OCI-LY7 (cell line): ENCODE measurements around the gene PRRG4. TPM values are rescaled to one million over a fixed set of nuclear protein-coding genes. Genes with fewer than 3 reads are reported as not detected.

Source experiments
- BruUV-seq: library from RNA; stranded (reverse); fragments of 400-500 nt; replicated peaks from 2 replicates; lab custom pipeline; 2021; lab: Mats Ljungman, UMichigan
- CTCF ChIA-PET: fragments of 300-600 bp; sonication (Branson Sonifier 250); formaldehyde crosslinking; loops from one replicate; lab custom pipeline; 2022; ENCODE audit warnings: antibody characterized with exemption; ENCODE audit not compliant: unreplicated experiment; lab: Charles Lee
- POLR2A ChIA-PET: fragments of 300-600 bp; sonication (Branson Sonifier 250); formaldehyde crosslinking; loops from one replicate; lab custom pipeline; 2022; ENCODE audit warnings: antibody characterized with exemption; lab: Charles Lee
- DNase-seq: peaks from one replicate; pipeline ENCODE4 v3.0.0-alpha.2; 2015; ENCODE audit warnings: low spot score
- H2AFZ ChIP-seq: fragments of 200-600 bp; sonication (generic), shearing (Covaris generic); 2 replicates; pipeline ENCODE4 v1.6.1; 2014; ENCODE audit warnings: mild to moderate bottlenecking, antibody characterized with exemption, low read length, moderate library complexity
- H3K27ac ChIP-seq: fragments of 200-600 bp; sonication (generic); 2 replicates; pipeline ENCODE4 v1.5.1; 2014; ENCODE audit warnings: mixed run types, low read depth, mild to moderate bottlenecking, moderate library complexity, low read length, inconsistent platforms; ENCODE audit not compliant: poor library complexity, severe bottlenecking
- H3K36me3 ChIP-seq: fragments of 200-600 bp; sonication (generic); 2 replicates; pipeline ENCODE4 v1.6.1; 2014; ENCODE audit warnings: mild to moderate bottlenecking, antibody characterized with exemption, low read length, moderate library complexity, mixed read lengths; ENCODE audit not compliant: insufficient read depth
- H3K4me1 ChIP-seq: fragments of 200-600 bp; sonication (generic); 2 replicates; pipeline ENCODE4 v1.5.1; 2014; ENCODE audit warnings: mild to moderate bottlenecking, low read length; ENCODE audit not compliant: insufficient read depth, poor library complexity, severe bottlenecking
- H3K4me2 ChIP-seq: fragments of 200-600 bp; sonication (generic); 2 replicates; pipeline ENCODE4 v1.6.1; 2014; ENCODE audit warnings: mild to moderate bottlenecking, low read length
- H3K4me3 ChIP-seq: fragments of 200-600 bp; sonication (generic); 2 replicates; pipeline ENCODE4 v1.5.1; 2014; ENCODE audit warnings: mild to moderate bottlenecking, low read depth, low read length; ENCODE audit not compliant: poor library complexity, severe bottlenecking
- H3K79me2 ChIP-seq: fragments of 200-600 bp; sonication (generic); 2 replicates; pipeline ENCODE4 v1.6.1; 2016; ENCODE audit warnings: low read depth, mild to moderate bottlenecking, low read length, moderate library complexity, mixed read lengths; ENCODE audit not compliant: insufficient read depth
- H3K9me2 ChIP-seq: fragments of 200-600 bp; sonication (generic); 2 replicates; pipeline ENCODE4 v1.6.1; 2016; ENCODE audit warnings: mild to moderate bottlenecking, low read length, mixed read lengths; ENCODE audit not compliant: insufficient read depth
- H3K9me3 ChIP-seq: fragments of 200-600 bp; sonication (generic); 2 replicates; pipeline ENCODE4 v1.6.1; 2014; ENCODE audit warnings: mild to moderate bottlenecking, mixed run types, low read length, mixed read lengths
- H4K20me1 ChIP-seq: fragments of 200-600 bp; sonication (generic); 2 replicates; pipeline ENCODE4 v1.6.1; 2014; ENCODE audit warnings: mild to moderate bottlenecking, antibody characterized with exemption, low read length, moderate library complexity, mixed read lengths; ENCODE audit not compliant: insufficient read depth
- EZH2phosphoT487 ChIP-seq: fragments of 200-600 bp; sonication (generic); IDR thresholded peaks from 2 replicates; pipeline ENCODE4 v1.6.1; 2018; ENCODE audit warnings: low read depth, borderline replicate concordance, mild to moderate bottlenecking, mixed run types, antibody characterized with exemption, low read length, moderate library complexity, mixed read lengths
- intact Hi-C: fragments of 100-400 bp; cut with micrococcal nuclease; formaldehyde crosslinking; loops from one replicate; pipeline ENCODE4 v1.10.0; 2022; ENCODE audit not compliant: unreplicated experiment
- total RNA-seq, 2 experiments: library from RNA; depleted of rRNA in 1 of 2; stranded (reverse); fragments of >200 nt in 1 of 2; shearing (Covaris generic) in 1 of 2; gene quantifications; 2 replicates each; pipeline ENCODE4 v1.2.3, GENCODE V29; 2014 to 2022
- TF ChIP-seq, protein P1 (sequence below): fragments of 200-600 bp; sonication (generic); conservative IDR thresholded peaks from 2 replicates; pipeline ENCODE4 v1.5.1; 2014; ENCODE audit warnings: mild to moderate bottlenecking, antibody characterized with exemption, low read length, moderate library complexity, mixed read lengths

Gene PRRG4
- total RNA-seq, 2 experiments from 2014 or later: not detected

DNA sequence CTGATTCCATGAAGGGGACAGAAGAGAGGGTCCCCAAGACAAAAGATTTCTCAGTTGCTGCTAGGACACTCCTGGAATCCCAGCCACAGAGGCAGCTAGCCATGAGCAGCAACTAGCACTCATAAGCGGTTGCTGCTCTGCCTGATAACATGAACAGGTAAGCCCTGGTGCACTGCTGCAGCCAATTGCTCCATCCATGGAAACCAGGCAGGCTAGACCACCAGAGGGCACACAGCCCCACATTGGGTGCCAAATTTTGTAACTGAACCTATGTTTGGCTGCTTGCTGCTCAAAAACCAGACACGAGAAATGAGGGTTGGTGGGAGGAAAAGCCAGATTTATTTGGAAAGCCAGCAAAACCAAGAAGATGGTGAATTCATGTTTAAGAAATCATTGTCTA, 40.9 kb downstream of the PRRG4 start:
- intact Hi-C loops: no loop called here
- TF ChIP-seq, protein P1, sequence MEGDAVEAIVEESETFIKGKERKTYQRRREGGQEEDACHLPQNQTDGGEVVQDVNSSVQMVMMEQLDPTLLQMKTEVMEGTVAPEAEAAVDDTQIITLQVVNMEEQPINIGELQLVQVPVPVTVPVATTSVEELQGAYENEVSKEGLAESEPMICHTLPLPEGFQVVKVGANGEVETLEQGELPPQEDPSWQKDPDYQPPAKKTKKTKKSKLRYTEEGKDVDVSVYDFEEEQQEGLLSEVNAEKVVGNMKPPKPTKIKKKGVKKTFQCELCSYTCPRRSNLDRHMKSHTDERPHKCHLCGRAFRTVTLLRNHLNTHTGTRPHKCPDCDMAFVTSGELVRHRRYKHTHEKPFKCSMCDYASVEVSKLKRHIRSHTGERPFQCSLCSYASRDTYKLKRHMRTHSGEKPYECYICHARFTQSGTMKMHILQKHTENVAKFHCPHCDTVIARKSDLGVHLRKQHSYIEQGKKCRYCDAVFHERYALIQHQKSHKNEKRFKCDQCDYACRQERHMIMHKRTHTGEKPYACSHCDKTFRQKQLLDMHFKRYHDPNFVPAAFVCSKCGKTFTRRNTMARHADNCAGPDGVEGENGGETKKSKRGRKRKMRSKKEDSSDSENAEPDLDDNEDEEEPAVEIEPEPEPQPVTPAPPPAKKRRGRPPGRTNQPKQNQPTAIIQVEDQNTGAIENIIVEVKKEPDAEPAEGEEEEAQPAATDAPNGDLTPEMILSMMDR: peak; percentile 68
- no peak for TF ChIP-seq EZH2phosphoT487

DNA sequence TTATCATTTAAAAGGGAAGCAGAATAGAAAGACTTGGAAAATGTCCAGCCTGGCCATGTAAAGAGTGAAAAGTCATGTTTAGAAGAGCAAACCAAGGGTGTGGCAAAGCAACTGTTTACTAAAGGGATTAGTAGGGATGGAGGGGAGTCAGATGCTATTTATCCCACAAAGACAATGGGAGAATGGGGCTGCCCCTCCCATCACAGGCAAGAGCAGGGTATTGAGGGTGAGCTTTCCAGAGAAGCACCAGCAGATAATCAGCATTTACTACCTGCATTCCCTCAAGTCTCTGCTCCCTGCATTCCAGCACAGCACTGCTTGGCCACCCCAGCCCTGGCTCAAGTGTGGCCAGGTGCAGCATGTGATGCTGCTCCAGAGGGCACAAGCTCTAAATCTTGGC, 44.4 kb downstream of the PRRG4 start:
- H3K9me2 ChIP-seq: no peaks in the 10 kb centered on the region
- H3K4me2 ChIP-seq: no peak overlapping the region
- intact Hi-C loops: no loop called here
- H2AFZ ChIP-seq: no peak overlapping the region
- no peak for TF ChIP-seq EZH2phosphoT487
- TF ChIP-seq, protein P1: no peak
- no TSS peak for BruUV-seq
- no peaks in the 10 kb centered on the region for H4K20me1 ChIP-seq
- H3K36me3 ChIP-seq: no peaks in the 10 kb centered on the region
- H3K4me3 ChIP-seq: no peak overlapping the region
- DNase-seq: no peak
- H3K79me2 ChIP-seq: no peaks in the 10 kb centered on the region
- H3K4me1 ChIP-seq: no peaks in the 10 kb centered on the region
- no peak overlapping the region for H3K27ac ChIP-seq
- CTCF ChIA-PET: no interaction called here
- H3K9me3 ChIP-seq: no peaks in the 10 kb centered on the region
- POLR2A ChIA-PET: no interaction called here

More for the DNA sequence above, 40.9 kb downstream of the PRRG4 start:
- Histone ChIP-seq H3K4me2 (no peak overlapping the region), H3K9me3 (no peaks in the 10 kb centered on the region), H2AFZ (no peak overlapping the region), H3K27ac (no peak overlapping the region), H3K36me3 (no peaks in the 10 kb centered on the region), H3K4me1 (no peaks in the 10 kb centered on the region), H4K20me1 (no peaks in the 10 kb centered on the region), H3K9me2 (no peaks in the 10 kb centered on the region), H3K4me3 (no peak overlapping the region), H3K79me2 (no peaks in the 10 kb centered on the region)
- BruUV-seq: no TSS peak
- DNase-seq: peak; percentile 48
- CTCF ChIA-PET: no interaction called here
- POLR2A ChIA-PET: interaction anchor here (0.5 kb wide), 1 partner anchor 18 kb away, joined by 3 read pairs; no protein-coding TSS in a partner anchor

DNA sequence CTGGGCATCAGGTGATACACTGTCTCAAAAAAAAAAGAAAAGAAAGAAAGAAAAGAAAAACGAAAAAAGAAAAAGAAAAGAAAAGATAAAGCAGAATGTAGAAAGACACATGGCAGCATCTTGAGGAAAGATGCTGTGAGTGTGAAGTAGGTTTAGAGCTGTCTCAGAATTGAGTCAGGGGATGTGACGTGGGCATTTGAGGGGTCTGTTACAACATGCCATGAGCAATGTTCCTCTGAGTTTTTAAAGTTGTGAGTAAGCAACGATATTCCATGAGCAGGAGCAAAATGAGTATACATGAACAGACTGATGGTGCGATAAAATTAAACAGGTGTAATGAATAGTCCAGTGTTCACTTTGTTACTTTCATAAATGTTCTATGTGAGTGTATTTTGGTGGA, 51.6 kb downstream of the PRRG4 start:
- no TSS peak for BruUV-seq

More for the DNA sequence above, 51.6 kb downstream of the PRRG4 start:
- Histone ChIP-seq H2AFZ (no peak overlapping the region), H4K20me1 (no peaks in the 10 kb centered on the region), H3K36me3 (no peaks in the 10 kb centered on the region), H3K79me2 (no peaks in the 10 kb centered on the region), H3K4me3 (no peak overlapping the region), H3K27ac (no peak overlapping the region), H3K9me2 (no peaks in the 10 kb centered on the region), H3K4me2 (no peak overlapping the region), H3K4me1 (no peaks in the 10 kb centered on the region), H3K9me3 (no peaks in the 10 kb centered on the region)
- TF ChIP-seq, protein P1: no peak
- no peak for TF ChIP-seq EZH2phosphoT487
- intact Hi-C loops: no loop called here
- CTCF ChIA-PET: no interaction called here
- POLR2A ChIA-PET: interaction anchor here (0.6 to 0.7 kb wide), 2 partner anchors 338 to 994 kb away, joined by 3 to 4 read pairs; no protein-coding TSS in a partner anchor
- no peak for DNase-seq
